Activated effector memory CD4-positive, alpha-beta T cell treated with anti-CD3 and anti-CD28 coated beads, Interleukin-2, amount 50 U/mL, for 16 hours (primary cell): Measurements from ENCODE around the gene AQP6.
A peak's percentile ranks its signal among the peaks of the same experiment; 100 is the strongest.

Experiments
- DNase-seq: peaks from one replicate; pipeline ENCODE4 v3.0.0-alpha.2; 2020

AQP6 gene

DNA sequence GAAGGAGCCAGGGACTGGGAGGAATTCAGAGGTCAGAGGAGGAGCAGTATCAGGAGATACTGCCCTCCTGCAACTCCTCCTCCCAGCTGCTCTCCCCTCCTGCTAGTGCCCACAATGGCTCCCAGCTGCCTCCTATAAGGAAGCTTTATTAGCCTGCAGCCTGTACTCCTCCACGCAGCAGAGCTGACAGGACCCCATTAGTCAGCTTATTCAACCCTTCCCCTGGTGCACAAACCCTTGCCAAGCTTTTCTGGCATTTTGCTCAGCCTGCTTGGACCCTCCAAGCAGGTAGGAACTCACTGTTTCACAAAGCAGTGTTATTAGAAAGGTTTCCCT lies 29.2 kb upstream of the AQP6 start:
- no peak for DNase-seq

DNA sequence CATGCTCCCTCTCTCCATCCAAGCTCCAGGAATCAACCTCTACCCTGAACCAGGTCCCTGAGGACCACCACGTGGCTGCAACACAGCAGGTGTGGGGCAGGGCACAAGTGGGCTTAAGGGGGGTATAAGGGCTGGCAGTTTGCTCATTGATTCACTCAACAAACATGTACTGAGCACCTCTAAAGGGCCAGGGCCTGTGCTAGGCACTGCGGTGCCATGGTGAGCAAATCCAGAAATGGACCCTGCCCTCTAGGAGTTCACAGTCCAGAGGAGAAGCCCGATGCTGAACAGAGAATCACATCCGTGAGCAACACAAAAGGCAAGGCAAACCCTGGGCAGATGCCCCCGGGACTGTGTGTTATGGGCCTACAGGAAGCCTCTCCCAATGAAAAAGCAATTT lies 28.7 kb upstream of the AQP6 start:
- peak; percentile 61 for DNase-seq

DNA sequence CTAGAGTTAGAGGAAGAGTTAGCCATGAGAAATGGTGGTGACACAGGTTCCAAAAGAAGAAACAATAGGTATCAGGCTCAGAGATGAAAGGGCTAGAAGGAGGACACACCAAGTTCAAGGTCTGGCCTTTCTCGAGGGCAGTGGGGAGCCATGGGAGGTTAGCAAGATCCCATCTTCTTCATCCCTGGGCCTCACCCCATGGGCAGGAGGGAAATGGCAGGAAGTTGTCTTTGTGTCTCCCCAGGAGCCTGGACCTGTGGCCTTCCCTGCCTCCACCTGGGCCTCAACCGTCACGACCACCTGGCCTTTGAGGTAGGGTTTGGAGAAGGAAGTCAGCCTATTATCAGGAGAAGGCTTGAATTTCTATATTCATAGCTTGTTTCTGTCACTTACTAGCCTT lies 28.0 kb upstream of the AQP6 start:
- DNase-seq = peak; percentile 54

DNA sequence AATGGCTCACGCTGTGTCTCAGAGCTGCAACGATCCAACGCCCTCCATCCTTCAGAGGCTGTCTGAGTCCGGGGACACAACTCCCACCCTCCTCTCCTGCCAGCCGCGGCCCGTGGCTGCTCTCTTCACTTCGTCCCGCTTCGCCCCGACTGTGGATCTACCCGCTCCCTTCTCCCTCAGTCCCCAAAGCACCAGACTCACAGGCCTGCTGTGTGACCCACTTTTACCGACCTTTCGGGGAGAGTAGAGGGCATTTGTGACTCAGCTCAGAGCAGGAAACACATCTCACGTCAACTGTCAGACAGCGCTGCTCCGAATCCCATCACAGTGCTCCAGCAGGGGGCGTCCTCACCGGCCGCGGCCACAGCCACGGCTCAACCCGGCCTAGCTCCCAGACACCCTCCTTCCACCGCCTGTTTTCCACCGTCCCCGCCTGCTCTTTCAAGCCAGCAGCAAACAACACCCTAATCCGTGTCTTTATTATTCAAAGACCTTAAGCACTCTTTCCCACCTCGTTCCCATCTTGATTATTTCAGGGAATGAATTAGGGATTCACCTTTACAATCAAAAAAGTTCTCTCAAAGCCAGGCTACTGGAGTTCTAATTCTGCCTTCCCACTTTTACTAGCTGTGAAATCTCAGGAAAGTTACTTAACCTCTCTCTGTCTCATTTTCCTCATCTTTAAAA lies 27.2 kb upstream of the AQP6 start:
- peak; percentile 94 for DNase-seq

DNA sequence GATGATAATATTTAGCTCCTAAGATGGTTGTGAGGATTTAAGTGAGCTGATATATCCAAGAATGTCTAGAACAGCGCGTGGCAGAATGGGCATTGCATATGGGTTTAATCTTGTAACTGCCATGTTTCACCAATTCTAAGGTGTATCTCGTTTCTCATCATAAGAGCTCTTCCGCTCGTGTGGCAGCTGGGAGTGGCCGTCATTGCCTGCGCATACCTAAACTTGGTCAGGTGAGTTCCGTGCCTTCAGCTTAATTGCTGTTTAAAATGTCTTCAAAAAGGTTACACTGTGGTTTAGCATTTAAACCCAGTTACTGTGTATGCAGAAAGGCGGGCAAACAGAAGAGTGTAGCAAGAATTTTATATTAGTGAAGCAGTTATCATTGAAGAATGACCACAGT lies 26.7 kb upstream of the AQP6 start:
- peak; percentile 71 for DNase-seq

DNA sequence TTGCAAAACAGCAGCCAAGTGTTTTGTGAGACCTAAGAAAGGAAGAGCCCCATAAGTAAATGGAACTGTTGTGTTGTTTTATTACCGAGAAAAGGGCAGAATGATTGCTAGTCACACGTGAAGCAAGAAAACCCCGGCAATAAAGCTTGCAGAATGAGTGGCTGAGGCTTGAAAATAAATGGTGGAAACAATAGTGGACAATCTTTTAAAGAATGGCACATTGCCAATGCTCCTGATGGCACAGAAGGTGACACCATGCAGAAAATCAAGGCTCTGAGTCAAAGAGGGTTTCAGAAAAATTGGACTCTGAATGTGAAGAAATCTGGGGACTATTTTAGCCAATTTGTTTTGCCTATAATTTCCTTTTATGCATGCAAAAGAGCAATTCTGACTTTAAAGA lies 26.2 kb upstream of the AQP6 start:
- DNase-seq = no peak

DNA sequence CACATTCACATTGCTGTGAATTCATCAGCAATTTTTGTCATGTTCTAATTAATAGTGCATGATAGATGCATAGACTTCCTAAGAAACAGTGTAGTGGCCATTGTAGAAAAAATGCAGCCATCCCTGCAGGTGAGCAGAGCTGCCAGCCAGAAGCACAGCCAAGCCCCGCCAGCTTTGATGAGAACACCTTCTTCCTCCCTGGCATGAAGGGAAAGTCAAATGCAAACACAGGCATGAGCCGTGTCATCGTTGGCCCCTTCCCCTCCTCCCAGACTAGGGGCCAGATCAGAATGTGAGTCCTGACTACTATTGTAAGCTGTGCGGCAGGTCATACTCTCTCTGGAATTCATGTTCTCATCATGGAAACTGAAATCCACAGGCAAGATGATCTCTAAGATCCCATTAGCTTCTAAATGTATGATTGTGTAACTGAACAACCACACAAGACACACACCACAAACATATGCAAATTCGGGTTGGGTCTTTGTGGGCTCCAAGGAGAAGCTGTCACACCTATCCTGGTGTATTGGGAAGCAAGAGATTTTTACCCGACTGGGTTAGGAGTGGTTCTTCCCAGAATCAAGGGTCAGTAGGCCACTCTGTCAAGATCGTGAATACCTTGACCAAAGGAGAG lies 25.0 kb upstream of the AQP6 start:
- DNase-seq = peak; percentile 39

DNA sequence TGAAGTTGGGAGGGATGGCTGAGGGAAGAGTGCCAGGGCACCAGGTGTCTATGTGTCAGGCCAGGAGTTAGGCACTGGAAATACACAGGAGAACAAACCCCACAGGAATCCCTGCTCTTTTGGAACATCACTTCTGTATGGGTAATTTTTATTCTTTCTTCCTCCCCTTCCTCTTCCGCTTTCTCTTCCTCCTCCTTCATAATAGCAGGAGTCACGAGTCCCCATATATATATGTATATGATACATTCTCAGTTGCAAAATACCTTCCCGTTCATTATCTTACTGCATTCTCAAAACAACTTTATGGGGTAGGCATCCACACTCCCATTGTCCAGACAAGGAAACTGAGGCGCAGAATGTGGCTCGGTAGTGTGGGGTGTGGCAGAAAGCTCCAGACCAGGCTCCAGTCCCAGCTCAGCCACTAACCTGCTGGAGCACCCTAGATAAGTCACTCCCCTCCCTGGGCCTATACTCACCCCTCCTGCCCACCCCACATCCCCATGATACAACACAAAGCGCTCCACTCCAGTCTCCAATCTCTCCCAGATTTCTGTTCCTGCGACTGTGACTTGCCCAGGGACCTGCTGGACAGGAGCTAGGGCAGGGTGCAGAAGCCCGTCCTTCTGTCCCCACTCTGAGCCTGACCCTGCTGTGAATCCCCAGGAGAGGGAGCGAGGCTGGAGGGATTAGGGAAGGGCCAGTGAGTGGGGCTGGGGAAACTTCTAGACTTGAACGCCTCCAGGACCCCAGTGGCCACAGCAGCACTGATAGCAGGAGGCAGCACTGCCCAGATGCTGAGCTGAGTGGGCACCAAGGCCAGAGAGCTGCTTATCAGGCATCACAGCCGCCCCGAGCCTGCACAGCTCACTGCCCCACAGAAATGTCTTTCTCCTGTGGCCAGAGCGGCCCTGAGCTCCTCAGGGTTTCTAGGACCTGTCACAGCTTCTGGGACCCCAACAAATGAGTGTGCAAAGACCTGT lies 23.6 kb upstream of the AQP6 start:
- DNase-seq = peak; percentile 59

DNA sequence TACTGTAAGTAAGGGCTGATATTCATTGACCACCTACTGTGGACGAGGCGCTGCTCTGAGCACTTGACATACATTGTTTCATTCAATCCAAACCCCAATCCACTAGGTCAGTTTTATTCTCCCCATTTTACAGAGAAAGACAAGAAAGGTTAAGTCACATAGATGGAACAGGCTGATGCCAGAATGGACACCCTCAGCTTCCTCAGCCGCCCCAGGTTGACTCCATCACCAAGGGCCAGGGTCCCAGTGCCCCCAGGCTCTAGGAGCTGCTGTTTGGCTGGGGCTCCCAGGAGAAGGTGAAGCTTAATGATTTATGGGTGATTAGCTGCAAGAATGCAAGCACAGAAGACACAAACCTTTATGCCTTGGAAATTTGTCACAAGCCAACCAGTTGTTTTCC lies 22.9 kb upstream of the AQP6 start:
- DNase-seq = peak; percentile 13

DNA sequence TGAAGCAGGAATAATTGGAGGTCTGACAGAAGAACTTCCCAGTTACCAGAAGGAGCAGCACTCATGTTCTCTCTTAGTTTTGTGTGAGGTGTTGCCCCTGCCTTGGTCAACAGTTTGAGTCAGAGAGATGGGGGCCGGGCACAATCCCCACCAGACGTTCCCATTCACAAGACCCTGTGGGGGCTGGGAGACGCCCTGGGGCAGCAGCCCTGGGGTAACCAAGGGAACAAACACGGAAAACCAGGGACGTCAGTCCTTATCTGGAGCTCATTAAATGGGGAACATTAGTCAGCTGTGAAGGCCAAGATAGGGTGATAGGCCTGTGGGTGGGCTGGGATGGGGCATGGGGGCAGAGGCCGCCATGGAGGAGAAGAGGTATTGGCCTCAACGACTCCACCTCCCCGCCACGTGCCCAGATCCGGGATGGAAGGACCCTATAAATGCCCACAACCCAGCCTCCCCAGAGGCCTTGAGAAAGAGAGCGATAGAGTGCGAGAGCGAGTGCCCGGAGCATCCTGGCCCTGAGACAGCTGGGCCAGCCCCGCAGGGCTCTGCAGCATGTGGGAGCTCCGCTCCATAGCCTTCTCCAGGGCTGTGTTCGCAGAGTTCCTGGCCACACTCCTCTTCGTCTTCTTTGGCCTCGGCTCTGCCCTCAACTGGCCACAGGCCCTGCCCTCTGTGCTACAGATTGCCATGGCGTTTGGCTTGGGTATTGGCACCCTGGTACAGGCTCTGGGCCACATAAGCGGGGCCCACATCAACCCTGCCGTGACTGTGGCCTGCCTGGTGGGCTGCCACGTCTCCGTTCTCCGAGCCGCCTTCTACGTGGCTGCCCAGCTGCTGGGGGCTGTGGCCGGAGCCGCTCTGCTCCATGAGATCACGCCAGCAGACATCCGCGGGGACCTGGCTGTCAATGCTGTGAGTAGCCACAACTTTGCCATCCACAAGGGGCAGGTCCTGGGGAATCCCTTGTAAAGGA lies 22.2 kb upstream of the AQP6 start, which contains the start of gene AQP2:
TSS of gene AQP2 (plus strand) at position 465 of the 979 bp plus-strand sequence. CDS start at position 559, 94 bp downstream.
- peak; percentile 54 for DNase-seq

DNA sequence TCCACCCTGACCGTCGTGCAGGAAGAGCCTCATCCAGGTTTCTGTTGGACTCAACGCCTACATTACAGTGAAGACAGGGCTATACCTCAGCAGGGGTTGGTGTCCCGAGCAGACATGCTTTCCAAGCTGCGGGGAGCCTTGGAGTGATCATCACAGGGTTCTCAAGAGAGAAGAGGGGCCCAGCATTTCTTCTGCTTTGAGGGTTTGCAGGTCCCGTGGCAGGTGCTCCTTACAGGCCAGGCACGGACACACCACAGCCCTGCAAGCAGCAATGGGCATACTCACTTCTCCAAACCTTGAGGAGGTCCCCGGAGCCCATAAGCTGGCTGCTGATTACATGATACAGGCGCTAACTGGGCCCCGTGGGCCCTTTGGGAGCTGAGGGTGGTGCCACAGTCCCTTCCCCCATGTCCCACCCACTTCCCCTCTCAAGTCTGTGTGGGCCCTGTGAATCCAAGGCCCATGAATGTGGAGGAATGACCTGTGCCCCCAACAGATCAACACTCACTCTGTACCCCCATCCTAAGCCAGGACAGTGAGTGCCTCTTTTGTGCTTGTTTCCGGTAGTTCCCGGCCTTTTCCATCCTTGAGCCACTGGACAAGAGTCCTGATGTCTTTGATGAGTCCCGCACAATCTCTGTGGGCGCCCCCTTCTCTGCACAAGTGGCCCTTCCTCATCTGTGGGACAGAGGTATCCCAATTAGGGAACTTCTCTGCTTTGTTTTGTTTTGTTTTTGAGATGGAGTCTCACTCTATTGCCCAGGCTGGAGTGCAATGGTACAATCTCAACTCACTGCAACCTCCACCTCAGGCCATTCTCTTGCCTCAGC lies 21.1 kb upstream of the AQP6 start:
- DNase-seq = no peak

DNA sequence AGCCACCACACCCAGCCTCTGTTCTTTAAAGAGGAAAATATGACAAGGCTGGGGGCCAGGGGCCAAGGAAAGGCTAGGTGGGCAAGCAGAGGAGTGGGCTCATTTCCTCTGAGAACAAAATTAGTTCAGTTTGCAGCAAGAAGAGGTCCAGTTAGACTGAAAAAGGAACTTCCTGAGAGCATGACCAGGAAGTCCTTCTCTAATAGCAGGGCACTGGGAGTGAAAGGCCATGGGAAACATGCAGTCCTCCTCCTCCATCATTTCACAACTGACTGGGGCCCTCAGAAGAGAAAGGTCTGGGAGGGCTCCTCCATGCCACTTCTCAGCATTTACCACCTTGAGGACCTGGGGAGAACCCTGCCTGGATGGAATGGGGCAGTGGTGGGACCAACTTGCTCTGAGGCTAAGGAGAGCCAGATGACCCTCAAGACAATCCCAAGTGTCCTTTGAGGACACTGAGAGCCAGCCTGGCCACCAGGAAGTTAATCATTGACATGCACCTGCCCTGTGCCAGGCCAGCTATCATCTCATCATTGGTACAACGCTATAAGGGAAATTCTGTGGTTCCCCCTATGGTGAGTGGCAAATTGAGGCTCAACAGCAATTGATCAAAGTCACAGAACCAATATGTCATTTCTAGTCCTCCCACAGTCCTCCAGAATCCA lies 20.2 kb upstream of the AQP6 start:
- DNase-seq = no peak

DNA sequence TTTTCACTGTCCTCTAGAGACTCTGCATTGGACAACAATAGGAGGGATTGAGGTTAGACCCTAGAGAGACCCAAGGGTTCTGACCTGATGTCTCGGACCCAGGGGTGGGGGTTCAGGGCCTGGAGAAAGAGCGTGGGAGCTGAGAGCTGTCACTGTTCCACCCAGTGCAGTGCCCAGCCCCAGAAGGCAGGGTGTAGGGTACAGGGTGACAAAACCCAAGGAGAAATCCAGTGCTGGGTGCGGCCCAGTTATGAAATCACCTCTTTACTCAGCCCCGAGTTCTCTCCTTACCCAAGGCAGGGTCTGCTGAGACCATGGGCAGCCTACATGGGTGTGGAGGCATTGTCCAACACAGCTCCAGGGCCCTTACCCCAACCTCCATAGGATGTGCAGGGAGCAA lies 19.6 kb upstream of the AQP6 start:
- no peak for DNase-seq

DNA sequence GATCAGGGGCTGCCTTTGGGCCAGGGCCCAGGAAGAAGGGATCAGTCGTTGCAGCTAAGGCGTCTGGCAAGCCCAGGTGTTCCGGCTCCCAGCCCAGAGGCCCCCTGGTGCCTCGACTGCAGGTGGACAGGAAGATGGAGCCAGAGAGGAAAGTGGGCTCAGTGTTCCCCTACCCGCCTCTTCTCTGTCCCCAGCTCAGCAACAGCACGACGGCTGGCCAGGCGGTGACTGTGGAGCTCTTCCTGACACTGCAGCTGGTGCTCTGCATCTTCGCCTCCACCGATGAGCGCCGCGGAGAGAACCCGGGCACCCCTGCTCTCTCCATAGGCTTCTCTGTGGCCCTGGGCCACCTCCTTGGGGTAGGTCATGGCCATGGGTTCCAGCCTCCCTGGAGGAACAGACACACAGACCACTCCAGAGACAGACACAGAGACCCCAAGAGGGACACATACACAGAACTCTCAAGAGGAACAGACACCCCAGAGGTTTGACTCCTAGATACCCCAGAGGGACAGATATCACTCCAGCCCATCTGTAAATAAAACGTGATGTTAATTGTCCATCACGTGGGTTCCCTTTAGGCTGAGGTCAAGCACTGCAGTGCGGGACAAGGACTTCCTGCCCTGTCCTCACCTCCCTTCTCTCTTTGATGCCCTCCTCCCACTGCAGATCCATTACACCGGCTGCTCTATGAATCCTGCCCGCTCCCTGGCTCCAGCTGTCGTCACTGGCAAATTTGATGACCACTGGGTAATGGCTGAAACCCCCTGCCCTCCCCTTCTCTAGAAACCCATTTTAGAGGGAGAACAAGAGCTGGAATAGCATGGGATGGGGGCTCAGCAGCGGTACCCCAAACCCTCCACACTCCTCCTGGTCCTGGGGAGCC lies 18.5 kb upstream of the AQP6 start:
- no peak for DNase-seq

DNA sequence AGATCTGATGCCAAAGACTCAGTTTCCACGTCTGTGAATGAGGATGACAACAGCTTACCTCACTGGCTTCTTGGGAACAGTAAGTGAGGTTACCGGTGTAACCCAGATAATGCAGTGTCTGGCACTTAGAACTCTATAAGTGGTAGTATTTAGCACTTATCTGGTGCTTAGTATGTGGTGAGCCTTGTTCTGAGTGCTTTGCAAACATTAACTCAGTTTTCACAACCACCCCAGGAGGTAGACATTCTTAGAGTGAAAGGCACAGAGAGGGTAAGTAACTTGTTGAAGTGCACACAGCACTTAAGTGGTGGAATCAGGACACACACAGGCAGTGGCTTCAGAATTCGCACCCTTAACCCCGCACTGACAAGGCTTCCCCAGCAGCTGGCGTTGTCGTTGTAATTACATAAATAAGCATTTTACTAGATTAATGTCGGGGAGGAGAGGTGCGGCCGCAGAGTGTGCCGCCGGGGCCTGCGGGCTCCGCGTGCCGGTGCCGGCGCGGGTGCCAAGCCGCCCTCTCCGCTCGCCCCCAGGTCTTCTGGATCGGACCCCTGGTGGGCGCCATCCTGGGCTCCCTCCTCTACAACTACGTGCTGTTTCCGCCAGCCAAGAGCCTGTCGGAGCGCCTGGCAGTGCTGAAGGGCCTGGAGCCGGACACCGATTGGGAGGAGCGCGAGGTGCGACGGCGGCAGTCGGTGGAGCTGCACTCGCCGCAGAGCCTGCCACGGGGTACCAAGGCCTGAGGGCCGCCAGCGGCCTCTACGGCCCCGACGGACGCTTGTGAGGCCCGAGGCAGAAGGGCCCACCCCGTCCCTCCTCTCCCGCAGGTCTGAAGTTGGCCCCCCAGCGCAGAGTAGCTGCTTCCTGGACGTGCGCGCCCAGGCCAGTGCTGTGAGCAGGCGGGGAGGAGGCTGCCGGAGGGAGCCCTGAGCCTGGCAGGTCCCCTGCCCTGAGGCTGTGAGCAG lies 17.6 kb upstream of the AQP6 start:
- DNase-seq = no peak

DNA sequence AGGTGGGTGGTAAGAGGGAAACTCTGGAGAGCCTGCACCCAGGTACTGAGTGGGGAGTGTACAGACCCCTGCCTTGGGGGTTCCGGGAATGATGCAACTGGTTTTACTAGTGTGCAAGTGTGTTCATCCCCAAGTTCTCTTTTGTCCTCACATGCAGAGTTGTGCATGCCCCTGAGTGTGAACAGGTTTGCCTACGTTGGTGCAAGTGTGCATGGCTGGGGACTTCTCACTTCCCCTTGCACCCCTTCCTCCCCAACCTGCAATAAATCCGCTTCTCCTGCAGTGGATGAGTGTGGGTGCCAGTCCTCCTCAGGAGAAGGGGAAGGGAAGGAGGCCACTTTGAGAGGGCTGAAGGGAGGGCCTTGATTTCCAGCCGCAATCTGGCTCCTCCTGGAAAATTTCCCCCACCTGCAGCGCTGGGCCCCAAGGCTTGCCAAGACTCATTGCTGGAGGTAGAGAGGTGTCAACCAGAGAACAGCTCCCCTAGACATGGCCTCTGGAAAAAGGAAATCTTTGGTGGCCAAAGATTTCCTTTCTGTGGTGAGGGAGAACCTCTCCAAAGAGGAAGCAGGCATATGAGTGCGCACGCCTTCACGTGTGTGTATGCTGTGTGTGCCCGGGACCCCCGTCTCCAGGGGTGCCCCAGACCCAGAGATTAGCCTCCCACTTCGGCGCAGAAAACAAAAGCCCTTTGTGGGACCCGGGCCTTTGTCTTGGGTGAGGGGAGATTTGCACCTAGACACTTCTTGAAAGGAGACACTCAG lies 16.7 kb upstream of the AQP6 start:
- DNase-seq = no peak

DNA sequence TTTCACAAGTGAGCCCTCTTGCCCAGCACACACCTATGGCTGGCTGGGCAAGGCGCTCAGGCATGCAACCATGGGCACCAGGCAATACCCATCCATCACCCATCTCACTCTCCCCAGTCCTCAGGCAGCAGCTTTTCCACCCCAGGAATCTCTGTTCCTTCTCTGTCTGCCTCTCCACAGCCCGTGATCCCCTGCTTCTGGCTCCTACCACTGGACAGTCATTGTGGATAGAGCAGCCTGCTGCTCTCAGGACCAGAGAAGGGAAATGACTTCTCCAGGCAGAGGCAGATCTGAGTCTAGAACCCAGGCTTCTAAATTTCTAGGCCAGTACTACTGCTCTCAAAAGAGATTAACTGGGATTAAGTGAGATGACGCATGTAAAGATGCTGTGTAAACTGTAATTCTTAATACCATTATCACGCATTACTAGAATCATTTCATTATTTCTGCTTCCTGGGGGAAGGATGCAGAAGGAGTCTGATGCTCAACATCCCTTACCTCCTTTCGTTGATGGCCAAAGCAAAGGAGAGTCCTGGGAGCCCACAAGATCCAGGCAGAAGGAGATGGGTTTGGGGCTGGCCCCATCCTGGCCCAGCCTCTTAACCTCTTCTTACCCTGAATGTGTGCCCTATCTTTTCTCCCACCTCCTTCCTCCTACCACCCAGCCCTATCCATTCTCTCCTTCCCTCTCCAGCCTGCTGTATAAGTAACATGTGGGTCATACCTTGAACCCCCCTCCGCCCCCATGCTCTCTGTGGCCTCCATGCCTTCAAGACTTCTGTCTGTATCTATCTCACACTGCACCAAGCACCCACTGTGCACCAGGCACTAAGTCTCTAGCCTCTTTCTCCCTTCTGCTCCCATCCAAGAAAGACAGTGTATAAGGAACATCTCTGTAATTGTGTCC lies 15.8 kb upstream of the AQP6 start:
- no peak for DNase-seq
